ENCODE measurements around the gene LIPT2.

DNA sequence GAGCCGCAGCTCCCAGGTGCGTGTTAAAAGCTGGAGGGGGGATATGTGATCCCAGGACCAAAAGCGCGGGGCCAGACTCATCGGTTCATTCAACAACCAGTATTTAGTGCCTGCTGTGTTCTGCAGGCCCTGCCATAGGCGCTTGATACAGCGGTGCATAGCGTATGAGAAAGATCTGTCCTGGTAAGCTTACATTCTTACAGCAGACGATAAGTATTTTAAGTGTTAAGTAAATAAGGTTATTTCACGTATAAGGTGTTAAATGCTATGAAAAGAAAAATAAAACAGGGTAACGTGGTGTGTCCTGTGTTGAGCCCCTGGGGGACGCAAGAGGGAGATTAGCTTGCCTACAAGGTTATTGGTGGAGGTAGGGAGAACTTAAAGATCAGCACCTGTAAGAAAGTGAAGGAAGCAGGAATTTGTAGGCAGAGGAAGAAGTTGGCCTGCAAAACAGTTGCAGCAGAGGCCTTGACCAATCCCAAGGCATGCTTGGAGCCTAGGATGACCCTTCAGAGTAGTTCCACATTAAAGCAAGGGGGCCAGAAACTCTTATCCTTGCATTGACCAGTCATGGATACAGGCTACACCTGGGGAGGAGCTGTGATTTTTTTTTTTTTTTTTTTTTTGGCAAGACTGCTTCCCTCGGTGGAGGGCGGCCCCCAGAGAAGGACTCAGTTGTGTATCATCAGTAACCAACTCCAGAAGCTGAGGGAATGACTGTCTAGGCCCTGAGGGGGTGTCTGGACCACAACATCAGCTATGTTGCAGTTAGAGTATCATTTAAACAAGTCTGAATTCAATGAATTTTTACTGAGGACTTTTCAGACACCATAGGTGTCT is 487 bp upstream of the LIPT2 start:
- TF ChIP-seq TARDBP (IDR thresholded peaks at IDR 0.05) (no peak), HDGF (IDR thresholded peaks at IDR 0.05; ENCODE audit: borderline replicate concordance) (no peak), FOXM1 (IDR thresholded peaks at IDR 0.05; ENCODE audit: borderline replicate concordance) (no peak), SP1 (IDR thresholded peaks at IDR 0.05) (no peak), ZNF384 (IDR thresholded peaks at IDR 0.05) (no peak)
